Measurements from ENCODE around the gene PORCN. TPM values are rescaled to one million over a fixed set of nuclear protein-coding genes. Genes with fewer than 3 reads are reported as not detected.

Gene PORCN
- total RNA-seq, 1 donor from 2014 or later: 6.1 TPM

DNA sequence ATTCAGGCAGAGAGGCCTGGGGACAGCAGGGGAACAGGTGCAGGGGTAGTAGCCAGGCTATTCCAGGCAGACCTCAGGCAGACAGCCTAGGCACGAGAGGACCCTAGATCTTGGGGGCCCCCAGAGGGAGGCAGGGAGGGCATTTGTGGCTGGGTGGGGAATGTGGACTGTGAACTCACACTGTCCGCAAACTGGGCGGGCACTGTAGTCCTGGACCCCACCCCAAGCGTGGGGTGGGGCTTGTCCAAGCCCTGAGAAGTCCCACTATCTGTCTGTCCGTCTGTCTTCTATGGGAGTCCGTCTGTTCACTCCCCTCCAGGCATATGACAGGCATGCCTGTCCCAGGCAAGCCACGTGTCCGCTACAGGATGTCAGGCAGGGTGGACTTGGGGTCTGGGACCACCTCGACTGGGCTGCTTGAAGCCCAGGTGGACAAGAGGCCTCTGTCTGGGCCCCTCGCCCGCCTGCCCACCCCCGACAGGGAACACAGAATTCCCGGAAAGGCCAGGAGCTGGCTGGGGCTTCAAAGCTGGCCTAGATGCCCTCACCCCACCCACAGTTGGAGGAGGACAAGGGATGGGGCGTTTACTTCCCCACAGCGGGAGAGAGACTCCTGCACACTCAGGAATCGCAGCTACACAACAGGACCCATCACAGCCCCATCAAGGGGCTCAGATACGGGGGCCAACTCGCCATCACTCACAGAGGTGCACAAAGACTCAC is 38.5 kb upstream of the PORCN start, which contains the start of gene SLC38A5:
Gene SLC38A5 (minus strand): TSS at position 151 of the 723 bp plus-strand sequence. CDS start 2,336 bp downstream, outside the sequence.
- intact Hi-C loops (cut with DNase I): no loop called here
- H3K36me3 ChIP-seq: no peaks in the 10 kb centered on the region
- no peak within 1 kb of the TSS for H3K27ac ChIP-seq
- ATAC-seq (no peak), DNase-seq (no peak)
- no peaks in the 10 kb centered on the region for H3K9me3 ChIP-seq
- H3K4me3 ChIP-seq: peak within 1 kb of the TSS; percentile 44
- no peaks in the 10 kb centered on the region for H3K27me3 ChIP-seq (ENCODE audit: low read depth)
- H3K4me1 ChIP-seq: no peaks in the 10 kb centered on the region
- TF ChIP-seq, protein P1, sequence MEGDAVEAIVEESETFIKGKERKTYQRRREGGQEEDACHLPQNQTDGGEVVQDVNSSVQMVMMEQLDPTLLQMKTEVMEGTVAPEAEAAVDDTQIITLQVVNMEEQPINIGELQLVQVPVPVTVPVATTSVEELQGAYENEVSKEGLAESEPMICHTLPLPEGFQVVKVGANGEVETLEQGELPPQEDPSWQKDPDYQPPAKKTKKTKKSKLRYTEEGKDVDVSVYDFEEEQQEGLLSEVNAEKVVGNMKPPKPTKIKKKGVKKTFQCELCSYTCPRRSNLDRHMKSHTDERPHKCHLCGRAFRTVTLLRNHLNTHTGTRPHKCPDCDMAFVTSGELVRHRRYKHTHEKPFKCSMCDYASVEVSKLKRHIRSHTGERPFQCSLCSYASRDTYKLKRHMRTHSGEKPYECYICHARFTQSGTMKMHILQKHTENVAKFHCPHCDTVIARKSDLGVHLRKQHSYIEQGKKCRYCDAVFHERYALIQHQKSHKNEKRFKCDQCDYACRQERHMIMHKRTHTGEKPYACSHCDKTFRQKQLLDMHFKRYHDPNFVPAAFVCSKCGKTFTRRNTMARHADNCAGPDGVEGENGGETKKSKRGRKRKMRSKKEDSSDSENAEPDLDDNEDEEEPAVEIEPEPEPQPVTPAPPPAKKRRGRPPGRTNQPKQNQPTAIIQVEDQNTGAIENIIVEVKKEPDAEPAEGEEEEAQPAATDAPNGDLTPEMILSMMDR (IDR thresholded peaks at IDR 0.05): no peak

DNA sequence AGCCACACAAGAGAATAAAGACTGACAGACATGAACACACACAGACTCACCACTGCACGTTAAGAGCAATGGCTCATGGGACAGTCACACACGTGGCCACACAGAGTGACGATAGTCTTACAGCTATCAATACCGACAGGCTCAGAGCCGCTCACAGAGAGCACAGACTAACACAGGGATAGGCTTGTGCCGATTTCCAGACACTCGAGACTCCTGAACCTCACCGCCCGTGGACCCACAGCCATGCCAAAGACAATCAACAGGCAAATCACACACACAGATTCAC is 38.0 kb upstream of the PORCN start:
- Histone ChIP-seq H3K4me1 (no peaks in the 10 kb centered on the region), H3K4me3 (no peak overlapping the region), H3K27me3 (ENCODE audit: low read depth) (no peaks in the 10 kb centered on the region), H3K27ac (no peak overlapping the region), H3K36me3 (no peaks in the 10 kb centered on the region), H3K9me3 (no peaks in the 10 kb centered on the region)
- no peak for ATAC-seq
- DNase-seq: no peak
- intact Hi-C loops (cut with DNase I): no loop called here
- TF ChIP-seq, protein P1 (IDR thresholded peaks at IDR 0.05): no peak

DNA sequence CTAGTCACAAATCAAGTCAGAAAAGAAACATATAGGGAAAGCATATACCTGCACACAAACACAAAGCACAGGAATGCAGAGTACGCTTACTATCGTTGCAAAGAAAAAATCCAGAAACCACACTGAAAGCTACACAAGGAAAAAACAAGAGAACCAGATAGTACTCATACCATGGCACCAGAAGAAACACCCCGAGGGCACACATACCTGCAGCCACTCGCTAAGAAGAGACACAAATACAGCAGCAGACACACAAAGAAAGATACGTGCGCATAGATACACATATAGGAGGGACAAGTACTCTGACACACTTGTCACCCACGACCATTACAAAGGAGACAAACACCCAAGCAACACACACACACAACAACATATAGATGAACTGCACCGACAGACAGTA is 37.3 kb upstream of the PORCN start:
- Histone ChIP-seq H3K36me3 (no peaks in the 10 kb centered on the region), H3K9me3 (no peaks in the 10 kb centered on the region), H3K4me1 (no peaks in the 10 kb centered on the region), H3K4me3 (no peak overlapping the region), H3K27me3 (ENCODE audit: low read depth) (no peaks in the 10 kb centered on the region), H3K27ac (no peak overlapping the region)
- TF ChIP-seq, protein P1 (IDR thresholded peaks at IDR 0.05): no peak
- intact Hi-C loops (cut with DNase I): no loop called here
- DNase-seq (no peak), ATAC-seq (no peak)

DNA sequence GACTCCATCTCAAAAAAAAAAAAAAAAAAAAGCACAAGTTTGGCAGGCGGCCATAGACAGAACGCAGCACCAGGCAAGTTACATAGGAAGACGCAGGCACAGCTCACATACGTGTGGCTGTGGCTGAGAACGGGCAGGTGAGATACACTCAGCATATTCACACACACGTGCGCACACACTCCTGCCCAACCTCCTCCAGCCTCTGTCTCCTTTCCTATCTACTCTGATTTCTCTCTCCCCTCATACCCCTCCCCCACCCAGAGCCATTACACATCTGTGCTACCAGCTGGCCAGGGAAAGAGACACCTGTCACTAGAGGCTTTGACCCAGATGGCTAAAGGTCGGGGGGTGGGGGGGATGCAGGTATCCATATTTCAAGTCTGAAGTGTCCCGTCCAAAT is 36.6 kb upstream of the PORCN start:
- no peak overlapping the region for H3K4me3 ChIP-seq
- DNase-seq (no peak), ATAC-seq (no peak)
- TF ChIP-seq, protein P1 (IDR thresholded peaks at IDR 0.05): no peak
- H3K9me3 ChIP-seq: no peaks in the 10 kb centered on the region
- intact Hi-C loops (cut with DNase I): no loop called here
- no peak overlapping the region for H3K27ac ChIP-seq
- peaks cover 3% of the 10 kb centered on the region for H3K4me1 ChIP-seq
- no peaks in the 10 kb centered on the region for H3K27me3 ChIP-seq (ENCODE audit: low read depth)
- H3K36me3 ChIP-seq: no peaks in the 10 kb centered on the region

DNA sequence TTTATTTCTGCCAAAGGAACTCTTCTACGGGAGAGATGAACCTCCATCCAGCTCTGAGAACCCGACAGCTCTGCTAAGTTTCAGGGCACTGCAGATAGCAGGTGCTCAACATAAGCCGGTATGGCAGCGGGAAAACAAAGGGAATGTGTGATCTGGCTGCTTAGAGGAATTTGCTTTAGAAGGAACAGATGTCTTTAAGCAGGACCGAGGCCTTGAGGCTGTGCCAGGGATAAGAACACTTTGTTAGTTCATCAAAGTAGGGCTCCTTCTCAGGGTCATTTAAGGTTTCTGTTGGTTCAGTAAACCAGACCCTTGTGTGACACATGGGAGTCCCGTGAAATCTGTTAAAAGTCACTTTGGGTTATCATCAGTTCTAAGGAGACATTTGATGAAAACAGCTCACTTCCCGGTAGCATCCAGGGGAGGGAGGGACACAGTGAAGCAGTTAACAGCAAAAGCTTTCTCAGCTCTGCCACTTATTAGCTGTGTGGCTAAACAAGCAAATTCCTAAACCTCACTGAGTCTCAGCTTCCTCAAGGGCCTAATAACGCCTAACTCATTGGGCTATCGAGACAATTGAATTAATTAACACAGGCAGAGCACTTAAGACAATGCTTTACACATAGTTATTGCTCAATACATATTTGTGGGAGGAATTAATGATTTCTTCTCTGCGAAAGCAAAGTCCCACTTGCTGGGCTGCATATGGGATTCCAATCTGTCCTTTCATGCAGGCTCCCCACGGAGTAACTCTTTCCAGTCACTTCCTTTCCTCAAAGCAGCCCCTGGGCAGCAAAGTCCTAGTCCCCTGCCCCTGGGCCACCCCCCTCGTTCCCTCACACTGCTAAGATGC is 35.7 kb upstream of the PORCN start:
- no peaks in the 10 kb centered on the region for H3K9me3 ChIP-seq
- H3K27ac ChIP-seq: no peak overlapping the region
- DNase-seq: no peak
- intact Hi-C loops (cut with DNase I): no loop called here
- peaks cover 4% of the 10 kb centered on the region for H3K4me1 ChIP-seq
- no peak overlapping the region for H3K4me3 ChIP-seq
- no peaks in the 10 kb centered on the region for H3K27me3 ChIP-seq (ENCODE audit: low read depth)
- no peak for ATAC-seq
- TF ChIP-seq, protein P1 (IDR thresholded peaks at IDR 0.05): no peak
- no peaks in the 10 kb centered on the region for H3K36me3 ChIP-seq
